PC-9 (cell line): ENCODE measurements around the gene CASQ2. TPM values are rescaled to one million over a fixed set of nuclear protein-coding genes. Genes with fewer than 3 reads are reported as not detected.

Experiments used
- BruUV-seq: library from RNA; stranded (reverse); fragments of 400-500 nt; replicated peaks from 2 replicates; lab custom pipeline; 2021; lab: Mats Ljungman, UMichigan
- CTCF ChIA-PET: fragments of 300-600 bp; sonication (Branson Sonifier 250); formaldehyde crosslinking; loops from one replicate; lab custom pipeline; 2022; ENCODE audit warnings: antibody characterized with exemption; lab: Charles Lee
- POLR2A ChIA-PET: fragments of 300-600 bp; sonication (Branson Sonifier 250); formaldehyde crosslinking; loops from one replicate; lab custom pipeline; 2022; ENCODE audit warnings: antibody characterized with exemption; ENCODE audit not compliant: unreplicated experiment; lab: Charles Lee
- DNase-seq, 2 experiments: peaks; one replicate each; pipeline versions ENCODE4 v3.0.0 to v3.0.0-alpha.2; 2015 to 2022; ENCODE audit warnings: mixed read lengths in 1 of 2
- H2AFZ ChIP-seq: fragments of 200-600 bp; sonication (generic); 2 replicates; pipeline ENCODE4 v1.8.1; 2017; ENCODE audit warnings: antibody characterized with exemption
- H3F3A ChIP-seq: fragments of 200-600 bp; sonication (generic); 2 replicates; pipeline ENCODE4 v1.8.1; 2017; ENCODE audit warnings: antibody characterized with exemption, mild to moderate bottlenecking, low read depth; ENCODE audit not compliant: insufficient read depth
- H3K27ac ChIP-seq: fragments of 200-600 bp; sonication (generic); 2 replicates; pipeline ENCODE4 v1.6.1; 2016; ENCODE audit warnings: mixed run types
- H3K27me3 ChIP-seq: fragments of 200-600 bp; sonication (generic); 2 replicates; pipeline ENCODE4 v1.6.1; 2016; ENCODE audit warnings: low read depth, mixed run types; ENCODE audit not compliant: insufficient read depth
- H3K36me3 ChIP-seq: fragments of 200-600 bp; sonication (generic); 2 replicates; pipeline ENCODE4 v1.6.1; 2016; ENCODE audit warnings: low read depth, mixed run types
- H3K4me1 ChIP-seq: fragments of 200-600 bp; sonication (generic); replicated peaks from 2 replicates; pipeline ENCODE4 v1.6.1; 2016; ENCODE audit warnings: mixed run types; ENCODE audit not compliant: insufficient read depth
- H3K4me2 ChIP-seq: fragments of 200-600 bp; sonication (generic); 2 replicates; pipeline ENCODE4 v1.6.1; 2017; ENCODE audit warnings: mixed run types
- H3K4me3 ChIP-seq: fragments of 200-600 bp; sonication (generic); 2 replicates; pipeline ENCODE4 v1.6.1; 2016; ENCODE audit warnings: mixed run types
- H3K79me2 ChIP-seq: fragments of 200-600 bp; sonication (generic); 2 replicates; pipeline ENCODE4 v1.6.1; 2017; ENCODE audit warnings: low read depth, mixed run types
- H3K9me2 ChIP-seq: fragments of 200-600 bp; sonication (generic); 2 replicates; pipeline ENCODE4 v1.8.1; 2017; ENCODE audit warnings: mild to moderate bottlenecking; ENCODE audit not compliant: insufficient read depth
- H3K9me3 ChIP-seq: fragments of 200-600 bp; sonication (generic); 2 replicates; pipeline ENCODE4 v1.8.1; 2016; ENCODE audit warnings: low read depth; ENCODE audit not compliant: insufficient read depth
- H4K20me1 ChIP-seq: fragments of 200-600 bp; sonication (generic); 2 replicates; pipeline ENCODE4 v1.8.1; 2017; ENCODE audit not compliant: insufficient read depth
- CTCF ChIP-seq: fragments of 200-600 bp; sonication (generic); conservative IDR thresholded peaks from 2 replicates; pipeline ENCODE4 v1.6.1; 2017; ENCODE audit warnings: mixed run types, antibody characterized with exemption, mild to moderate bottlenecking, moderate library complexity
- EZH2 ChIP-seq: fragments of 200-600 bp; sonication (generic); IDR thresholded peaks from 2 replicates; pipeline ENCODE4 v1.8.0; 2017; ENCODE audit warnings: antibody characterized with exemption, low read depth
- intact Hi-C: fragments of 100-400 bp; cut with micrococcal nuclease; formaldehyde crosslinking; loops from one replicate; pipeline ENCODE4 v1.10.0; 2022; ENCODE audit not compliant: unreplicated experiment
- total RNA-seq: library from RNA; stranded (reverse); gene quantifications from 2 replicates; pipeline ENCODE4 v1.2.3, GENCODE V29; 2021

CASQ2 gene
- total RNA-seq, 1 experiment from 2014 or later = not detected

GRCh38 chr1:115726570-115726969, 41.9 kb downstream of the CASQ2 start:
- Histone ChIP-seq H3K4me1 (peaks cover 21% of the 10 kb centered on the region), H3K27ac (no peak overlapping the region), H3K27me3 (no peaks in the 10 kb centered on the region), H3K9me3 (no peaks in the 10 kb centered on the region), H3F3A (peaks cover 18% of the 10 kb centered on the region; the same call in 1 of the 2 replicates), H4K20me1 (no peaks in the 10 kb centered on the region), H3K36me3 (no peaks in the 10 kb centered on the region), H2AFZ (no peak overlapping the region), H3K4me3 (no peak overlapping the region), H3K79me2 (no peaks in the 10 kb centered on the region), H3K4me2 (no peak overlapping the region), H3K9me2 (no peaks in the 10 kb centered on the region)
- BruUV-seq = no TSS peak
- intact Hi-C loops = no loop called here
- DNase-seq = no peak
- POLR2A ChIA-PET = interaction anchor here (0.5 kb wide), 1 partner anchor 225 kb away, joined by 4 read pairs; no protein-coding TSS in a partner anchor
- CTCF ChIA-PET = interaction anchor here (0.5 kb wide), 1 partner anchor 10 kb away, joined by 3 read pairs; no protein-coding TSS in a partner anchor
- no peak for TF ChIP-seq EZH2
- no peak for TF ChIP-seq CTCF

DNA sequence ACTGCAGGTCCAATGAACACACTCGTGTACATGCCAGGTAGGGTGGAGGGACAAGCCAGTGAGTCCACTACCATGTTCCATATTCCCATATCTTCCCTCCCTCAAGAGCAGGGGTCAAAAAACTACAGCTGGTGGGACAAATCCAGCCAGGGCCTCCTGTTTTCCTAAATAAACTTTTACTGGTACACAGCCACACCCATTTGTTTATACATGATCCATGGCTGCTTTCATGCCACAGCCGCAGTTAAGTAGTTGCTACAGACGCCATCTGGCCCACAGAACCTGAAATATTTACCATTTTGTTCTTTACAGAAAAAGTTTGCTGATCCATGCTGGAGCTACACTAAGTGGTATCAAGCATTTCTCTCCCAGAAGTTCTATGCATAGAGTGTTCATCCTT, 42.4 kb downstream of the CASQ2 start:
- no peaks in the 10 kb centered on the region for H3K79me2 ChIP-seq
- no peaks in the 10 kb centered on the region for H4K20me1 ChIP-seq
- intact Hi-C loops = no loop called here
- H3K9me2 ChIP-seq = no peaks in the 10 kb centered on the region
- no peak overlapping the region for H3K27ac ChIP-seq
- POLR2A ChIA-PET = interaction anchor here (0.5 kb wide), 1 partner anchor 225 kb away, joined by 4 read pairs; no protein-coding TSS in a partner anchor
- H2AFZ ChIP-seq = no peak overlapping the region
- no peaks in the 10 kb centered on the region for H3K9me3 ChIP-seq
- TF ChIP-seq CTCF (no peak), EZH2 (no peak)
- no peak overlapping the region for H3K4me3 ChIP-seq
- no TSS peak for BruUV-seq
- DNase-seq = no peak
- H3F3A ChIP-seq = peaks cover 18% of the 10 kb centered on the region; the same call in 1 of the 2 replicates
- H3K27me3 ChIP-seq = no peaks in the 10 kb centered on the region
- H3K36me3 ChIP-seq = no peaks in the 10 kb centered on the region
- peaks cover 21% of the 10 kb centered on the region for H3K4me1 ChIP-seq
- CTCF ChIA-PET = interaction anchor here (0.5 to 0.7 kb wide), 2 partner anchors 10 to 20 kb away, joined by 3 to 12 read pairs; no protein-coding TSS in a partner anchor
- no peak overlapping the region for H3K4me2 ChIP-seq

DNA sequence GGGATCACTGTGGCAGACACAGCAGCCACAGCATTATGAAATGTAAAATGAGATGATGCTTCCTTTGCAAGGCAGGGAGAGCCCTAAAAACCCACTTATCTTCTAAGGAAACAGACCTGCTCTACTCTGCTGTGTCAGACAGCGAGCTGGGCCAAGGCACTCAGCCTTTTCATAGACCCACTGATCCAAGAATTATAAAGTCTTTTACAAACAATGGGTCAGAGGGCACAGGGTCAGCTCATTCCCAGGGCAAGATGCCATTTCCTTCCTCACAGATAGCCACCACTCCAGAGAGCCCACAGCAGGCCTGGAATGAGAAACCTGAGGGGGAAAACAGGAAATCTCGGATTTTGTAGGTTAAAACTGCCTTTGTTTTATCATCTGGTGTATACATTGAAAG, 42.9 kb downstream of the CASQ2 start:
- no peak overlapping the region for H3K4me3 ChIP-seq
- DNase-seq = no peak
- POLR2A ChIA-PET = no interaction called here
- no peaks in the 10 kb centered on the region for H3K9me3 ChIP-seq
- peaks cover 18% of the 10 kb centered on the region; the same call in 1 of the 2 replicates for H3F3A ChIP-seq
- intact Hi-C loops = no loop called here
- no peaks in the 10 kb centered on the region for H3K9me2 ChIP-seq
- CTCF ChIA-PET = interaction anchor here (0.6 to 0.9 kb wide), 4 partner anchors 11 to 20 kb away, joined by 4 to 12 read pairs (median 9); no protein-coding TSS in a partner anchor
- no TSS peak for BruUV-seq
- no peak overlapping the region for H3K4me2 ChIP-seq
- H3K4me1 ChIP-seq = peaks cover 21% of the 10 kb centered on the region
- H3K27me3 ChIP-seq = no peaks in the 10 kb centered on the region
- no peak for TF ChIP-seq CTCF
- no peak for TF ChIP-seq EZH2
- no peak overlapping the region for H2AFZ ChIP-seq
- no peak overlapping the region for H3K27ac ChIP-seq
- H3K36me3 ChIP-seq = no peaks in the 10 kb centered on the region
- H4K20me1 ChIP-seq = no peaks in the 10 kb centered on the region
- H3K79me2 ChIP-seq = no peaks in the 10 kb centered on the region
